ENCODE results near the gene KCNJ12.
A peak's percentile ranks its signal among the peaks of the same experiment; 100 is the strongest.

The KCNJ12 gene

GRCh38 chr17:21376759-21377690 lies 868 bp downstream of the KCNJ12 start:
- H3K36me3 ChIP-seq (ENCODE audit: insufficient read depth, low read length): no peaks in the 10 kb centered on the region
- peak overlapping the region; percentile 39 for H3K4me3 ChIP-seq (ENCODE audit: low read length)
- H3K9me3 ChIP-seq (ENCODE audit: low read length): no peaks in the 10 kb centered on the region
- peak overlapping the region; percentile 27 for H2AFZ ChIP-seq (ENCODE audit: low read depth, low read length)
- H3K27me3 ChIP-seq (ENCODE audit: insufficient read depth, low read length): peaks cover 47% of the 10 kb centered on the region
- H3K4me1 ChIP-seq (ENCODE audit: insufficient read depth, low read length): peaks cover 8% of the 10 kb centered on the region

DNA sequence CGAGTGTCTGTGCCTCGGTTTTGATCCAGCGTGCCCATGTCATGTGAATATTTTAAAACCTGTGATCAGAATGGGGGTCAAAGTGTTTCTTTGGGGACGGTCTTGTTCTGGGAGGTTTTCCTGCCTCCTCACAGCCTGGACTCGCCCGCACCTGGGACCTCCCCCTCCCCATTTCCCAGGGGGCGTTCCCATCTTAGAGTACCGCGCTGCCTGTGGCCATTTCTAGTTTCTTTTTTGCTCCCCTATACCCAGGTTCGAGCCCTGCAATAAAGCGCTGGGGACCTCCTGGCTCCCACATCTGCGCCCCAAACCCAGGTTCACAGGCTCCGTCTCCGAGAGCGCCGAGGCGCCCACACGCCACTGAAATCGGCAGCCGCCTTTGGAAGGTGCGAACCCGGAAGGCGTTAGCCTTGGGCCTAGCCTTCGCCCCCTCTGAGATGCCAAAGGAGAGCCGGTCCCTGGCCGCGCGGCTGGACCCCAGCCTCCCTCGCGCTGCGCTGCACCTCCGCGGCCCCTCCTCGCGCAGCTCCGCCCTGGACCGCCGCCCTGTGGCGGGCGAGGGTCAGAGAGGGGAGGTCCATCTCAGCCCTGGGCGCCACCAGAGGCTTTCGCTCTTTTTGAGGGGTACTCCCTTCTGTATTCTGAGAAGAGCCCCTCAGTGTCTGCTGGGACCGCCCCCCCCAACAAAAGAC lies 1.7 kb downstream of the KCNJ12 start:
- Histone ChIP-seq H3K4me1 (ENCODE audit: insufficient read depth, low read length) (peaks cover 12% of the 10 kb centered on the region), H3K36me3 (ENCODE audit: insufficient read depth, low read length) (no peaks in the 10 kb centered on the region), H3K27me3 (ENCODE audit: insufficient read depth, low read length) (peaks cover 47% of the 10 kb centered on the region), H2AFZ (ENCODE audit: low read depth, low read length) (no peak overlapping the region), H3K4me3 (ENCODE audit: low read length) (peak overlapping the region; percentile 39), H3K9me3 (ENCODE audit: low read length) (no peaks in the 10 kb centered on the region)

- H3K4me3 ChIP-seq (ENCODE audit: low read length): no peak overlapping the region
Observed at GRCh38 chr17:21378553-21378952, 2.4 kb downstream of the KCNJ12 start.

GRCh38 chr17:21379080-21379711 lies 3.0 kb downstream of the KCNJ12 start:
- Histone ChIP-seq H3K4me3 (ENCODE audit: low read length) (no peak overlapping the region), H3K4me1 (ENCODE audit: insufficient read depth, low read length) (peaks cover 12% of the 10 kb centered on the region), H3K36me3 (ENCODE audit: insufficient read depth, low read length) (no peaks in the 10 kb centered on the region), H2AFZ (ENCODE audit: low read depth, low read length) (no peak overlapping the region), H3K27me3 (ENCODE audit: insufficient read depth, low read length) (peaks cover 47% of the 10 kb centered on the region), H3K9me3 (ENCODE audit: low read length) (no peaks in the 10 kb centered on the region)

More at GRCh38 chr17:21378553-21378952, 2.4 kb downstream of the KCNJ12 start:
- Histone ChIP-seq H2AFZ (ENCODE audit: low read depth, low read length) (no peak overlapping the region), H3K4me1 (ENCODE audit: insufficient read depth, low read length) (peaks cover 12% of the 10 kb centered on the region), H3K36me3 (ENCODE audit: insufficient read depth, low read length) (no peaks in the 10 kb centered on the region), H3K9me3 (ENCODE audit: low read length) (no peaks in the 10 kb centered on the region), H3K27me3 (ENCODE audit: insufficient read depth, low read length) (peaks cover 47% of the 10 kb centered on the region)

GRCh38 chr17:21380659-21381058 lies 4.5 kb downstream of the KCNJ12 start:
- H3K36me3 ChIP-seq (ENCODE audit: insufficient read depth, low read length): no peaks in the 10 kb centered on the region
- H2AFZ ChIP-seq (ENCODE audit: low read depth, low read length): no peak overlapping the region
- H3K27me3 ChIP-seq (ENCODE audit: insufficient read depth, low read length): peaks cover 36% of the 10 kb centered on the region
- no peak overlapping the region for H3K4me3 ChIP-seq (ENCODE audit: low read length)
- H3K9me3 ChIP-seq (ENCODE audit: low read length): no peaks in the 10 kb centered on the region
- peaks cover 8% of the 10 kb centered on the region for H3K4me1 ChIP-seq (ENCODE audit: insufficient read depth, low read length)

- peaks cover 33% of the 10 kb centered on the region for H3K27me3 ChIP-seq (ENCODE audit: insufficient read depth, low read length)
- H3K4me1 ChIP-seq (ENCODE audit: insufficient read depth, low read length): peaks cover 4% of the 10 kb centered on the region
- no peaks in the 10 kb centered on the region for H3K36me3 ChIP-seq (ENCODE audit: insufficient read depth, low read length)
- no peak overlapping the region for H3K4me3 ChIP-seq (ENCODE audit: low read length)
- no peak overlapping the region for H2AFZ ChIP-seq (ENCODE audit: low read depth, low read length)
- no peaks in the 10 kb centered on the region for H3K9me3 ChIP-seq (ENCODE audit: low read length)
Observed at GRCh38 chr17:21381076-21381706, 5.0 kb downstream of the KCNJ12 start.

GRCh38 chr17:21382560-21383495 lies 6.7 kb downstream of the KCNJ12 start:
- Histone ChIP-seq H3K4me3 (ENCODE audit: low read length) (no peak overlapping the region), H2AFZ (ENCODE audit: low read depth, low read length) (no peak overlapping the region), H3K36me3 (ENCODE audit: insufficient read depth, low read length) (no peaks in the 10 kb centered on the region), H3K4me1 (ENCODE audit: insufficient read depth, low read length) (peaks cover 4% of the 10 kb centered on the region), H3K9me3 (ENCODE audit: low read length) (no peaks in the 10 kb centered on the region), H3K27me3 (ENCODE audit: insufficient read depth, low read length) (peaks cover 25% of the 10 kb centered on the region)

DNA sequence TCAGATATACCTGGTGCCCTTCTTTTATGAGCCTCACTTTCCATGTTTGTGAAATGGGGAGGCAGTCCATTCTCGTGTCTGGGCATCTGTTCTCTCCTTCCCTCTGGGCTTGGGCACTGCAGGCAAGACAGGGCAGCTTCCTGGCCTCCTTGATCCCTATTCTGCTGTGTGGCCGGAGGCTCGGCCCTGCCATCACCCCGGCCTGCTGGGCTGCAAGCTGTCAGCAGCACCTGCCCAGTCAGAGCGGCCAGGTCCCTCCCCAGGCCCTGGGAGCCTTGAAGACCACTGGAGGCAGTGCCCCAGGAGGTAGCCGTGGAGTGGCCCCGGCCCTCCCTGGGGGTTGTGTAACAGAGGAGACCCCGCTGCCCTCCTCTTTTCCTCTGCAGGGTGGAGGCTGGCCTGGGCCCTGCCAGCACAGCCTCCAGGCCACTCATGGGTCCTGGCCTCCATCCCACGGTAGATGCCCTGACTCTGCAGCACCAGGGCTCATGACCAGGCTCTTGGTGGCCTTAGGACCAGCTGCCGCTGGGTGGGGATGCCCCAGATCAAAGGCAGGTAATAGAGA lies 9.2 kb downstream of the KCNJ12 start:
- H2AFZ ChIP-seq (ENCODE audit: low read depth, low read length): no peak overlapping the region
- H3K4me1 ChIP-seq (ENCODE audit: insufficient read depth, low read length): peaks cover 4% of the 10 kb centered on the region
- no peaks in the 10 kb centered on the region for H3K9me3 ChIP-seq (ENCODE audit: low read length)
- H3K36me3 ChIP-seq (ENCODE audit: insufficient read depth, low read length): no peaks in the 10 kb centered on the region
- peaks cover 1% of the 10 kb centered on the region for H3K27me3 ChIP-seq (ENCODE audit: insufficient read depth, low read length)
- no peak overlapping the region for H3K4me3 ChIP-seq (ENCODE audit: low read length)

DNA sequence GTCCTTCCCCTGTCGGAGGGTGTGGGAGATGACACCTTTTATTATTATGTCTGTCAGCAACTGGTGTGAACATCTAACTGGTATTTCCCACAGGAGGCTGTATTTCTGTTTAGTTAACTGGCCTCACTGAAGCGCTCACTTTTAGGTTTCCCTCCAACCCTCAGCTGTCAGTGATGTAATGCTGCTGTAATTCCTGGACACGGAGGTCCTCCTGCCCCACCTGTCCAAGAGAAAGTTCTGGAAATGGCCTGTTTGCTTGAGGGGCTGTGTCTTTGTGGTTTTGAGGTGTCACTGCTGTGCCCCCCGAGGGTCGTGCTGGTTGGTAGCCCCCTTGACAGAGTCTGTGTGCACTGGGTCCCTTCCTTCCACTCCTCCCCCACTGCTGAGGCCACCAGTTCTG lies 11.5 kb downstream of the KCNJ12 start:
- Histone ChIP-seq H3K27me3 (ENCODE audit: insufficient read depth, low read length) (no peaks in the 10 kb centered on the region), H3K4me3 (ENCODE audit: low read length) (no peak overlapping the region), H2AFZ (ENCODE audit: low read depth, low read length) (no peak overlapping the region), H3K4me1 (ENCODE audit: insufficient read depth, low read length) (peaks cover 2% of the 10 kb centered on the region), H3K9me3 (ENCODE audit: low read length) (no peaks in the 10 kb centered on the region), H3K36me3 (ENCODE audit: insufficient read depth, low read length) (no peaks in the 10 kb centered on the region)

GRCh38 chr17:21388066-21388465 lies 11.9 kb downstream of the KCNJ12 start:
- Histone ChIP-seq H3K4me3 (ENCODE audit: low read length) (no peak overlapping the region), H3K36me3 (ENCODE audit: insufficient read depth, low read length) (no peaks in the 10 kb centered on the region), H3K27me3 (ENCODE audit: insufficient read depth, low read length) (no peaks in the 10 kb centered on the region), H3K9me3 (ENCODE audit: low read length) (no peaks in the 10 kb centered on the region), H2AFZ (ENCODE audit: low read depth, low read length) (no peak overlapping the region), H3K4me1 (ENCODE audit: insufficient read depth, low read length) (no peaks in the 10 kb centered on the region)

DNA sequence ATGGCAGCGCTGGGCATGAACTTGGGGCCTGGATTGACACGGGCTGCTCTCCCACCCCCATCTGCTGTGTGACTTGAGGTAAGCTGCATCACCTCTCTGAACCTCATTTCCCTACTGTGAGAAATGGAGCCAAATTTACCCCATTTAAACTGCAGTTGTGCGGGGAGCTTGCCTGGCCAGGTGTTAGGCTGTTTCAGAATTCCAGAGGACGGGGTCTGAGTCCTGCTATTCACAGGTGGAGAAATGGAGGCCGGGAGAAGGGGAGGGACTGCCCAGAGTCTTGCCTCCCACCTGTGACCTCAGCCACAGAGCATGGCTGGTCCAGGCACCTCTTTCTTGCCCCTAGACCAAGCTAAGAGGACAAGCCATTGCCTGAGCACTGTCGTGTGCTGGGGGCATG lies 12.8 kb downstream of the KCNJ12 start:
- H3K4me1 ChIP-seq (ENCODE audit: insufficient read depth, low read length): no peaks in the 10 kb centered on the region
- H3K36me3 ChIP-seq (ENCODE audit: insufficient read depth, low read length): no peaks in the 10 kb centered on the region

GRCh38 chr17:21389394-21389793 lies 13.2 kb downstream of the KCNJ12 start:
- no peak overlapping the region for H2AFZ ChIP-seq (ENCODE audit: low read depth, low read length)

More for the DNA sequence above, 12.8 kb downstream of the KCNJ12 start:
- Histone ChIP-seq H2AFZ (ENCODE audit: low read depth, low read length) (no peak overlapping the region), H3K27me3 (ENCODE audit: insufficient read depth, low read length) (no peaks in the 10 kb centered on the region), H3K4me3 (ENCODE audit: low read length) (no peak overlapping the region), H3K9me3 (ENCODE audit: low read length) (no peaks in the 10 kb centered on the region)

More at GRCh38 chr17:21389394-21389793, 13.2 kb downstream of the KCNJ12 start:
- no peaks in the 10 kb centered on the region for H3K27me3 ChIP-seq (ENCODE audit: insufficient read depth, low read length)
- no peaks in the 10 kb centered on the region for H3K9me3 ChIP-seq (ENCODE audit: low read length)
- no peaks in the 10 kb centered on the region for H3K36me3 ChIP-seq (ENCODE audit: insufficient read depth, low read length)
- H3K4me1 ChIP-seq (ENCODE audit: insufficient read depth, low read length): no peaks in the 10 kb centered on the region
- no peak overlapping the region for H3K4me3 ChIP-seq (ENCODE audit: low read length)
